CD14-positive monocyte (primary cell): ENCODE measurements around the gene DCN. TPM values are rescaled to one million over a fixed set of nuclear protein-coding genes. Genes with fewer than 3 reads are reported as not detected.

Experiments
- DNase-seq, 3 donors: peaks; one replicate each; pipeline ENCODE4 v3.0.0-alpha.2; 2011 to 2022
- H2AFZ ChIP-seq: 2 replicates; pipeline ENCODE4 v1.6.0; 2012; ENCODE audit warnings: mild to moderate bottlenecking, low read depth, low read length, inconsistent platforms; ENCODE audit not compliant: insufficient read depth, poor library complexity, severe bottlenecking
- H3K27ac ChIP-seq, 2 donors: 1 replicate in 1 of 2; 2 replicates in 1 of 2; pipeline ENCODE4 v1.5.1; 2012 to 2013; ENCODE audit warnings: low read length in 2 of 2, control low read depth in 1 of 2, inconsistent platforms in 1 of 2, low read depth in 1 of 2, mild to moderate bottlenecking in 1 of 2
- H3K27me3 ChIP-seq, 2 donors: one replicate each; pipeline versions ENCODE4 v1.6.0 to v1.6.1; 2011 to 2013; ENCODE audit warnings: low read length in 2 of 2; ENCODE audit not compliant: control insufficient read depth in 2 of 2, insufficient read depth in 2 of 2
- H3K36me3 ChIP-seq, 2 donors: replicated peaks in 1 of 2; 1 replicate in 1 of 2; 2 replicates in 1 of 2; pipeline versions ENCODE4 v1.5.1 to v1.6.1; 2012 to 2013; ENCODE audit warnings: low read length in 2 of 2, control low read depth in 1 of 2, inconsistent platforms in 1 of 2, mild to moderate bottlenecking in 1 of 2; ENCODE audit not compliant: insufficient read depth in 2 of 2, control insufficient read depth in 1 of 2
- H3K4me1 ChIP-seq, 2 donors: 1 replicate in 1 of 2; 2 replicates in 1 of 2; pipeline versions ENCODE4 v1.5.1 to v1.6.1; 2012 to 2013; ENCODE audit warnings: low read length in 2 of 2, control low read depth in 1 of 2, inconsistent platforms in 1 of 2, mild to moderate bottlenecking in 1 of 2, moderate library complexity in 1 of 2; ENCODE audit not compliant: insufficient read depth in 2 of 2, control insufficient read depth in 1 of 2
- H3K4me2 ChIP-seq: replicated peaks from 2 replicates; pipeline ENCODE3; 2012; ENCODE audit warnings: low read length, moderate library complexity, mild to moderate bottlenecking; ENCODE audit not compliant: poor library complexity, severe bottlenecking; ENCODE audit errors: extremely low read depth
- H3K4me3 ChIP-seq, 3 experiments: fragments of 200-600 bp in 1 of 3; sonication (generic) in 1 of 3; replicated peaks in 1 of 3; 1 replicate in 2 of 3; 2 replicates in 1 of 3; pipeline ENCODE4 v1.5.1; 2011 to 2013; ENCODE audit warnings: low read length in 3 of 3, mild to moderate bottlenecking in 3 of 3, control low read depth in 2 of 3, low read depth in 2 of 3, inconsistent platforms in 1 of 3, moderate library complexity in 1 of 3
- H3K79me2 ChIP-seq: 2 replicates; pipeline ENCODE4 v1.6.0; 2012; ENCODE audit warnings: mild to moderate bottlenecking, control low read depth, inconsistent platforms, low read length, moderate library complexity; ENCODE audit not compliant: insufficient read depth
- H3K9ac ChIP-seq: 2 replicates; pipeline ENCODE4 v1.6.0; 2017; ENCODE audit warnings: low read length, mild to moderate bottlenecking; ENCODE audit not compliant: insufficient read depth, poor library complexity, severe bottlenecking
- H3K9me3 ChIP-seq, 2 donors: replicated peaks in 1 of 2; 1 replicate in 1 of 2; 2 replicates in 1 of 2; pipeline versions ENCODE4 v1.5.1 to v1.6.1; 2012 to 2013; ENCODE audit warnings: low read length in 2 of 2, control low read depth in 1 of 2; ENCODE audit not compliant: control insufficient read depth in 1 of 2, insufficient read depth in 1 of 2
- H4K20me1 ChIP-seq: 2 replicates; pipeline ENCODE4 v1.6.0; 2012; ENCODE audit warnings: mild to moderate bottlenecking, low read length, control low read depth, moderate library complexity; ENCODE audit not compliant: insufficient read depth
- H3K27ac Mint-ChIP-seq, 7 donors: one replicate each; pipeline ENCODE4 v1.8.0; 2020; ENCODE audit warnings: mild to moderate bottlenecking in 7 of 7, mixed read lengths in 7 of 7, moderate library complexity in 6 of 7, inconsistent platforms in 2 of 7
- H3K27me3 Mint-ChIP-seq, 3 donors: one replicate each; pipeline ENCODE4 v1.8.0; 2021 to 2022; ENCODE audit warnings: low read depth in 3 of 3, mild to moderate bottlenecking in 3 of 3, mixed read lengths in 3 of 3, moderate library complexity in 3 of 3, inconsistent platforms in 1 of 3
- H3K36me3 Mint-ChIP-seq, 2 donors: one replicate each; pipeline ENCODE4 v1.8.0; 2020; ENCODE audit warnings: mixed read lengths in 2 of 2, inconsistent platforms in 1 of 2, mild to moderate bottlenecking in 1 of 2
- H3K4me1 Mint-ChIP-seq: one replicate; pipeline ENCODE4 v1.8.0; 2020; ENCODE audit warnings: mild to moderate bottlenecking, mixed read lengths
- H3K4me3 Mint-ChIP-seq, 2 donors: one replicate each; pipeline ENCODE4 v1.8.0; 2020; ENCODE audit warnings: mild to moderate bottlenecking in 2 of 2, mixed read lengths in 2 of 2, moderate library complexity in 1 of 2
- H3K9me3 Mint-ChIP-seq, 7 donors: one replicate each; pipeline ENCODE4 v1.8.0; 2020 to 2022; ENCODE audit warnings: mixed read lengths in 7 of 7, mild to moderate bottlenecking in 6 of 7, moderate library complexity in 6 of 7, inconsistent platforms in 2 of 7
- CTCF ChIP-seq: fragments of 200-600 bp; IDR thresholded peaks from one replicate; pipeline ENCODE4 v1.8.0; 2022; ENCODE audit warnings: antibody characterized with exemption, mild to moderate bottlenecking
- WGBS: methylation state at CpG from one replicate; pipeline ENCODE4 v1.1.5; 2013; ENCODE audit warnings: missing lambda C conversion rate; ENCODE audit not compliant: insufficient coverage; 5-methylcytosine and 5-hydroxymethylcytosine counted together
- intact Hi-C, 2 donors: fragments of 100-400 bp; cut with micrococcal nuclease; formaldehyde crosslinking; loops; one replicate each; pipeline versions ENCODE4 v1.15.0 to v1.15.1; 2023
- polyA plus RNA-seq, 3 donors: library from polyadenylated mRNA; depleted of rRNA in 1 of 3; unstranded in 2 of 3; stranded (reverse) in 1 of 3; fragments of 300-500 nt in 2 of 3; fragments of >200 nt in 1 of 3; fragmentation: Illumina TruSeq in 2 of 3; gene quantifications; 1 replicate in 2 of 3; 2 replicates in 1 of 3; pipeline ENCODE4 v1.2.3, GENCODE V29; 2012 to 2021

Gene DCN
- polyA plus RNA-seq, 3 donors = not detected

- Histone ChIP-seq H4K20me1 (no peaks in the 10 kb centered on the region), H2AFZ (no peak overlapping the region), H3K4me1 (no peaks in the 10 kb centered on the region), H3K27me3 (no peaks in the 10 kb centered on the region), H3K79me2 (no peaks in the 10 kb centered on the region), H3K9me3 (no peaks in the 10 kb centered on the region), H3K36me3 (no peaks in the 10 kb centered on the region), H3K4me2 (no peak overlapping the region), H3K4me3 (no peak overlapping the region), H3K27ac (no peak overlapping the region), H3K9ac (no peak overlapping the region)
- no peak for TF ChIP-seq CTCF
- Mint-ChIP-seq H3K27me3 (peaks cover 0 to 2% (median 0%) of the 10 kb centered on the region in 3 donors), H3K4me1 (no peaks in the 10 kb centered on the region), H3K9me3 (no peaks in the 10 kb centered on the region), H3K36me3 (no peaks in the 10 kb centered on the region), H3K27ac (no peak overlapping the region), H3K4me3 (no peak overlapping the region)
- no CpG with 5 or more reads among the region's 3 CpGs for whole genome bisulfite sequencing
- DNase-seq = no peak
- intact Hi-C loops = no loop called here
Measured at GRCh38 chr12:91176915-91177314, 5.7 kb downstream of the DCN start.

- Histone ChIP-seq H3K9ac (no peak overlapping the region), H4K20me1 (no peaks in the 10 kb centered on the region), H2AFZ (no peak overlapping the region), H3K36me3 (no peaks in the 10 kb centered on the region), H3K9me3 (no peaks in the 10 kb centered on the region), H3K4me1 (no peaks in the 10 kb centered on the region), H3K27ac (no peak overlapping the region), H3K27me3 (no peaks in the 10 kb centered on the region), H3K79me2 (no peaks in the 10 kb centered on the region), H3K4me3 (no peak overlapping the region), H3K4me2 (no peak overlapping the region)
- Mint-ChIP-seq H3K36me3 (no peaks in the 10 kb centered on the region), H3K9me3 (no peaks in the 10 kb centered on the region), H3K4me1 (no peaks in the 10 kb centered on the region), H3K27me3 (peaks cover 0 to 2% (median 0%) of the 10 kb centered on the region in 3 donors), H3K27ac (no peak overlapping the region), H3K4me3 (no peak overlapping the region)
- intact Hi-C loops = no loop called here
- DNase-seq = no peak
- TF ChIP-seq CTCF = no peak
- no CpG with 5 or more reads among the region's 2 CpGs for WGBS
Measured at GRCh38 chr12:91176358-91176757, 6.3 kb downstream of the DCN start.
